HAP-1 (cell line): Measurements from ENCODE around the gene SET.
"Not testable (repeated sequence)": the region's sequence is repeated elsewhere in the genome, so short reads cannot be mapped to it uniquely, and the experiment has no call there.

ENCODE experiments used
- DNase-seq, 2 experiments: peaks; one replicate each; pipeline ENCODE4 v3.0.0-alpha.2; 2016 to 2020; ENCODE audit warnings: low spot score in 2 of 2
- H3K27me3 ChIP-seq: fragments of 250-450 bp; sonication (Bioruptor Pico); 2 replicates; pipeline ENCODE4 v1.5.1; 2020; ENCODE audit warnings: low read depth, mild to moderate bottlenecking, moderate library complexity
- H3K36me3 ChIP-seq: fragments of 250-450 bp; sonication (Bioruptor Pico); replicated peaks from 2 replicates; pipeline ENCODE4 v1.5.1; 2020; ENCODE audit warnings: mild to moderate bottlenecking
- H3K4me1 ChIP-seq: fragments of 250-450 bp; sonication (Bioruptor Pico); 2 replicates; pipeline ENCODE4 v1.5.1; 2020; ENCODE audit warnings: mild to moderate bottlenecking
- H3K4me3 ChIP-seq: fragments of 250-450 bp; sonication (Bioruptor Pico); 2 replicates; pipeline ENCODE4 v1.5.1; 2020; ENCODE audit warnings: mild to moderate bottlenecking, moderate library complexity
- H3K9me3 ChIP-seq: fragments of 250-450 bp; sonication (Bioruptor Pico); 2 replicates; pipeline ENCODE4 v1.5.1; 2020; ENCODE audit warnings: mild to moderate bottlenecking, moderate library complexity
- in situ Hi-C: fragments of 300-500 bp; cut with MboI; formaldehyde crosslinking; loops from 3 replicates; pipeline ENCODE4 v1.14.3; 2020; ENCODE audit warnings: low sequenced_read_pairs, inconsistent platforms, mixed read lengths

Gene SET

GRCh38 chr9:128688501-128689292 lies at the start of gene SET:
SET (plus strand) TSS chr9:128689222; CDS start chr9:128689583, 361 bp downstream.
- H3K27me3 ChIP-seq: no peaks in the 10 kb centered on the region
- peaks cover 51% of the 10 kb centered on the region for H3K36me3 ChIP-seq
- H3K4me3 ChIP-seq: peak within 1 kb of the TSS; percentile 64
- in situ Hi-C loops: no loop called here
- H3K9me3 ChIP-seq: no peaks in the 10 kb centered on the region
- H3K4me1 ChIP-seq: peaks cover 26% of the 10 kb centered on the region
- DNase-seq: peak; percentile 88 to 98

- Histone ChIP-seq H3K9me3 (no peaks in the 10 kb centered on the region), H3K4me1 (peaks cover 5% of the 10 kb centered on the region), H3K36me3 (peaks cover 46% of the 10 kb centered on the region), H3K4me3 (no peak overlapping the region), H3K27me3 (no peaks in the 10 kb centered on the region)
- in situ Hi-C loops: no loop called here
- DNase-seq: no peak
Measured at GRCh38 chr9:128640603-128641002, 48.4 kb upstream of the SET start.

- in situ Hi-C loops: no loop called here
- Histone ChIP-seq H3K4me3 (no peak overlapping the region), H3K4me1 (no peaks in the 10 kb centered on the region), H3K9me3 (no peaks in the 10 kb centered on the region), H3K27me3 (no peaks in the 10 kb centered on the region), H3K36me3 (peaks cover 25% of the 10 kb centered on the region)
- DNase-seq: no peak
Measured at GRCh38 chr9:128642675-128643245, 46.3 kb upstream of the SET start.

GRCh38 chr9:128643519-128644300 lies 45.3 kb upstream of the SET start:
- in situ Hi-C loops: no loop called here
- no peak overlapping the region for H3K4me3 ChIP-seq
- H3K27me3 ChIP-seq: no peaks in the 10 kb centered on the region
- H3K4me1 ChIP-seq: no peaks in the 10 kb centered on the region
- H3K36me3 ChIP-seq: peaks cover 21% of the 10 kb centered on the region
- H3K9me3 ChIP-seq: no peaks in the 10 kb centered on the region
- no peak for DNase-seq

GRCh38 chr9:128648206-128648605 lies 40.8 kb upstream of the SET start:
- H3K4me1 ChIP-seq, H3K9me3 ChIP-seq, in situ Hi-C loops, H3K36me3 ChIP-seq, H3K4me3 ChIP-seq, H3K27me3 ChIP-seq: not testable (repeated sequence)
- peak in 1 of 2 experiments; percentile 69 for DNase-seq

- peaks cover 6% of the 10 kb centered on the region; the same call in 1 of the 2 replicates for H3K36me3 ChIP-seq
- DNase-seq: no peak
- in situ Hi-C loops: no loop called here
- H3K4me1 ChIP-seq: peaks cover 2% of the 10 kb centered on the region; the same call in 1 of the 2 replicates
- no peak overlapping the region for H3K4me3 ChIP-seq
- no peaks in the 10 kb centered on the region for H3K9me3 ChIP-seq
- H3K27me3 ChIP-seq: no peaks in the 10 kb centered on the region
Measured at GRCh38 chr9:128651798-128652197, 37.2 kb upstream of the SET start.

- H3K36me3 ChIP-seq: peaks cover 6% of the 10 kb centered on the region; the same call in 1 of the 2 replicates
- H3K9me3 ChIP-seq: no peaks in the 10 kb centered on the region
- H3K27me3 ChIP-seq: no peaks in the 10 kb centered on the region
- H3K4me1 ChIP-seq: peaks cover 6% of the 10 kb centered on the region; the same call in 1 of the 2 replicates
- H3K4me3 ChIP-seq: no peak overlapping the region
- in situ Hi-C loops: no loop called here
- DNase-seq: no peak
Measured at GRCh38 chr9:128653908-128654307, 35.1 kb upstream of the SET start.

GRCh38 chr9:128654481-128654880 lies 34.5 kb upstream of the SET start:
- Histone ChIP-seq H3K4me1 (peaks cover 6% of the 10 kb centered on the region; the same call in 1 of the 2 replicates), H3K4me3 (no peak overlapping the region), H3K27me3 (no peaks in the 10 kb centered on the region), H3K9me3 (no peaks in the 10 kb centered on the region), H3K36me3 (0 out of 2 replicates have a peak, but pooled peaks cover 6% of the 10 kb centered on the region)
- in situ Hi-C loops: no loop called here
- DNase-seq: no peak

- Histone ChIP-seq H3K4me1 (peaks cover 6% of the 10 kb centered on the region; the same call in 1 of the 2 replicates), H3K36me3 (0 out of 2 replicates have a peak, but pooled peaks cover 6% of the 10 kb centered on the region), H3K9me3 (no peaks in the 10 kb centered on the region), H3K4me3 (peak within 1 kb of the TSS; percentile 43), H3K27me3 (no peaks in the 10 kb centered on the region)
- in situ Hi-C loops: no loop called here
- peak; percentile 79 to 97 for DNase-seq
Measured at GRCh38 chr9:128656416-128657343, 32.3 kb upstream of the SET start, which contains the start of gene DYNC2I2. DYNC2I2 (minus strand) TSS chr9:128656847; CDS start chr9:128656726, 121 bp downstream.

GRCh38 chr9:128657344-128657704 lies 31.7 kb upstream of the SET start:
- Histone ChIP-seq H3K36me3 (0 out of 2 replicates have a peak, but pooled peaks cover 6% of the 10 kb centered on the region), H3K4me1 (peaks cover 6% of the 10 kb centered on the region; the same call in 1 of the 2 replicates), H3K27me3 (no peaks in the 10 kb centered on the region), H3K4me3 (peak overlapping the region; percentile 43), H3K9me3 (no peaks in the 10 kb centered on the region)
- DNase-seq: no peak
- in situ Hi-C loops: no loop called here

GRCh38 chr9:128657796-128658195 lies 31.2 kb upstream of the SET start:
- H3K36me3 ChIP-seq: 0 out of 2 replicates have a peak, but pooled peaks cover 6% of the 10 kb centered on the region
- H3K4me3 ChIP-seq: no peak overlapping the region
- H3K4me1 ChIP-seq: peaks cover 6% of the 10 kb centered on the region; the same call in 1 of the 2 replicates
- in situ Hi-C loops: no loop called here
- H3K27me3 ChIP-seq: no peaks in the 10 kb centered on the region
- no peaks in the 10 kb centered on the region for H3K9me3 ChIP-seq
- DNase-seq: no peak

GRCh38 chr9:128666481-128666941 lies 22.5 kb upstream of the SET start:
- H3K9me3 ChIP-seq, DNase-seq, in situ Hi-C loops, H3K36me3 ChIP-seq, H3K4me3 ChIP-seq, H3K4me1 ChIP-seq, H3K27me3 ChIP-seq: not testable (repeated sequence)

GRCh38 chr9:128669786-128670185 lies 19.2 kb upstream of the SET start:
- H3K36me3 ChIP-seq: no peaks in the 10 kb centered on the region
- no peak overlapping the region for H3K4me3 ChIP-seq
- H3K4me1 ChIP-seq: no peaks in the 10 kb centered on the region
- in situ Hi-C loops: no loop called here
- no peaks in the 10 kb centered on the region for H3K27me3 ChIP-seq
- DNase-seq: no peak
- no peaks in the 10 kb centered on the region for H3K9me3 ChIP-seq
